Measurements from ENCODE around the gene MBNL2.
A peak's percentile ranks its signal among the peaks of the same experiment; 100 is the strongest.
"Not testable (repeated sequence)": the region's sequence is repeated elsewhere in the genome, so short reads cannot be mapped to it uniquely, and the experiment has no call there.

MBNL2 gene

DNA sequence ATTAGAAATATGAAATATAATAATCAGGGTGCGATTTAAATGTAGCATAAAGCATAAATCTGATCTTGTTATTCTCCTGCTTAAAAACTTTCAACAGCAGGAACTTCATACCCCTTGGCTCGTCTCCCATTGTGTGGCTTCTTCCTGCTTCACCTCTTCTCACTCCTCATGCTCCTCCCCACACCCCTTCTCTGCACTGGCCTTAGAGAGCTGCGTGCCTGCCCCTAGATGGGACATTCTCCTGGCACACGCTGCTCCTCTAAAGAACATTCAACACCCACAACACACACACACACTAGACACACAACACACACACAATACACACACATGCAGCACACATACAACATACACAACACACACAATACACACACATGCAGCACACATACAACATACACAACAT is 107.2 kb downstream of the MBNL2 start:
- no peak for DNase-seq

DNA sequence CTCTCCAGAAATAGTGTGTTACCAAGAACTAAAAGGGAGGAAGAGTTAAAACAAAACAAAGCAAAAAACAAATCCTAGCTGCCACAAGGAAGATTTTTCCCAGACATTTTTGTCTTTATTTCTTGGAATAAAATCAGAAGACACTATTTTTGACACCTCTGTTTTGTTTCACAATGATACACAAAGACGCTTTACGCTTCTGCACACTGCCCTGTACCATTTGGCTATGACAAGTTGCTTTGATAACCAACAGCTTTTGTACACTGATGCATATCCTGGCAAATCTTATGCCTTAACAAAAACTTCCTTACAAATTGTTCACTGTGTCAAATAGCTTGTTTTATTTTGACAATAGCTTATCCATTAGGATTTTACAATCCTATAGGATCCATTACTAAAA is 108.3 kb downstream of the MBNL2 start:
- no peak for DNase-seq

DNA sequence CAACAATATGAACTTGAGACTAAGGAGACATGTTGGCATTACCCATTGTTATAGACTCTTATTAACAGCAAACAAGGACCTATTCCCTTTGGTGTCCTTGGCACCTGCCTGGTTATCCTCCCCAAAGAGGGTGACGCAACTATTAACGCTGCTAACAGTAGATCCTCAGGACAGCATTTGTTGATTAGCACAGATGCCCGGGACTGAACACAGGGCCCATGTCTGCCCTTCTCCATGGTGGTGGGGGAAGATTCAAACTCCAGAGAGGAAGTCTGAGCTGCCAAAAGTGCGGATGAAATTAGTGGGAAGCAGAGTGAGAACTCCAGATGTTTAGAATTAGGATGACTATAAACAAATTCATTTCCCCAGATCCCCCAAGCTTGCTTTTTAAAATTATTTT is 110.6 kb downstream of the MBNL2 start:
- no peak for DNase-seq

DNA sequence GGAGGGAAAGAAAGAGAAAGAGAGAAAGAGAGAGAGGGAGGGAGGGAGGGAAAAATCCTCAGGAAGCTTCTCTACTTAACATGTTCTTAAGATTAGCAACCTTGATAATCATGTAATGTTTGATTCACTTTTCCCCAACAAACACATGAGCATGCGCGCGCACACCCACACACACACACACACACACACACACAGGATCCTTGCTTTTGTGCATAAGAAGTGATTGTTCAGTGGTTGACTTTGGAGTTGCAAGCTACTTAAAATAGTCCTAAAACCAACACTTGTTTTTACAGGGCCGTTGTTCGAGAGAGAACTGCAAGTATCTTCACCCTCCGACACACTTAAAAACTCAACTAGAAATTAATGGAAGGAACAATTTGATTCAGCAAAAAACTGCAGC is 111.8 kb downstream of the MBNL2 start:
- no peak for DNase-seq

DNA sequence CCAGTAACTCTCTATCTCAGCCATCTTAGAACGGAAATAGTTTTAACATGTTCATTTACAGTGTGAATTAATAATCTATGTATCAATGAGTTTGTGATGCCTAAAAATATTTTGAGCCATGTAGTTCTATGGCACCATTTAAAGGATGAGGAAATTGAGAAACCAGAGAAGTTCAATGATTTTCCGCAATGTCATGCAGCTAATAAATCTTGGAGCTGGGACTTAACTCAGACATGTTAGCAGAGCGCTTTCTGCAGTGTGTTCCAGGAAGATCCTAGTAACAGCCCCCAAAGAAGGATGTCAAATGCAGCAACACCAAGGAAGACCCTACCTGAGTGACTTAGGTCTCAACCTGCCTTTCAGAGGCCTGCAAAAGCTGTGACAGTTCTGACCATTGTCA is 112.6 kb downstream of the MBNL2 start:
- DNase-seq: no peak

DNA sequence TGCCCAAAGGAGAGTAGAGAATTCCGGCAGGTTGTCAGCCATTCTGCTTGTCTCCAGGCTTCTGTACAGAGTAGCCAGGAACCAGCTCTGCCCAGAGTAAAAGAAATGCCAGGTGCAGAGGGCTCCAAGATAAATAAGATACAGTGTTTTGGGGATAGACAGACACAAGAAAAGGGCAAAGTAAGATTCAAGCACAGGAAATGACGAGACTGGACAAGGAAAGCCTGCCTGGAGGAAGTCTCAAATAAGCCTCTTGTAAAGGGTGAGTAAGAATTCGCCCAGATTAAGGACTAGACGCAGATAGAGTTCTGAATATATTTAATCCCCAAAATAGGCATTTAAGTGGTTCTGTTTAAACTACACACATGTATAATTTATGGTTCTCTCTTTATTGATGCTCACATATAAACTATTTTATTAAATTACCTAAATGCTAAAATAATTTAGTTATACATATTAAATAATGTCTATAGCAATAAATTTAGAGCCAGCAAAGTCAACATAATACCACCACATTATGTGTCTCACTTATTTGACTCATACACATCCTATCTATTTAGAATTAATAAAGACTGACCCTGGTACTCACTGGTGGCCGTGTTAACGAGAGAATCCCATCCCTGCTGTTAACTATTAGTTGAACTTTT is 113.5 kb downstream of the MBNL2 start:
- DNase-seq: no peak

DNA sequence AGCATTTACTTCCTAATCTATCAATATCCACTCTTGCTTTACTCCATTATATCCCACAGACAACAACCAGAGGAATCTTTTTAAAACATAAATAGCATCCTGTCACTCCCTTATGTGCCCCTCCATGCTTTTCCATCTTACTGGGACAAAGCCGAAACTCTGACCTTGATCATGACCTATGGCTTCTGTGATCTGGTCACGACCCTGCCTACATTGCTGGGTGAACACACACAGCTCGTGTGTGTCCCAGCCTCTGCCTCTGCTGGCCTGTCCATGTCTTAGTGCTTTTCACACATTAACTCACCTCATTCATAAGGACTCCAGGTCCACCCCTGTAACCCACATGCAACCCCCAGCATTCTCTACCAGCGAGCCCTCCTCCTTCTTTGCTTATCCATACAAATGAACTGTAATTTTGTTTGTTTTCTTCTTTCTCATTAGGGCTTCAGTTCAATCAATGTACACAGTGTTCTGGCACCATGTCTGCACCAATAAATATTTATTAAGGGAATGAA is 115.9 kb downstream of the MBNL2 start:
- no peak for DNase-seq

DNA sequence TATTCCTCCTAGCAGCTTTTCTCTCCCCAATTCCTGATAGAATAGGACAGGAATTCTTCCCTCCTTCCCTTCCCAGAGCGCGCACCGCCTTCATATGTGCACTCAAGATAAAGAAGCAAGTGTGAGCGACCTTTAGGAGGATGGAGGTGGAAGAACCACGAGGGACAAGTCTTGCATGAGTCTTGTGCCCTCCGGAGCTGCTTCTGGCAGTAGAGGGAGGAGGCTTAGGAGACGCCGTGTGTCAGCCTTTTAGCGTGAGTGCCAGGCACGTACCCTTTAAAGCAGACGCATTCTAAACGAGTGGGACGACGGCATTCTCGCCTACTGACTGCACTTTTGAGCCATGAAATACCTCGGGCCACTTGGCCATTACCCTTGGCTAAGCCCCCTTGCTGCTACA is 116.4 kb downstream of the MBNL2 start:
- DNase-seq: no peak

DNA sequence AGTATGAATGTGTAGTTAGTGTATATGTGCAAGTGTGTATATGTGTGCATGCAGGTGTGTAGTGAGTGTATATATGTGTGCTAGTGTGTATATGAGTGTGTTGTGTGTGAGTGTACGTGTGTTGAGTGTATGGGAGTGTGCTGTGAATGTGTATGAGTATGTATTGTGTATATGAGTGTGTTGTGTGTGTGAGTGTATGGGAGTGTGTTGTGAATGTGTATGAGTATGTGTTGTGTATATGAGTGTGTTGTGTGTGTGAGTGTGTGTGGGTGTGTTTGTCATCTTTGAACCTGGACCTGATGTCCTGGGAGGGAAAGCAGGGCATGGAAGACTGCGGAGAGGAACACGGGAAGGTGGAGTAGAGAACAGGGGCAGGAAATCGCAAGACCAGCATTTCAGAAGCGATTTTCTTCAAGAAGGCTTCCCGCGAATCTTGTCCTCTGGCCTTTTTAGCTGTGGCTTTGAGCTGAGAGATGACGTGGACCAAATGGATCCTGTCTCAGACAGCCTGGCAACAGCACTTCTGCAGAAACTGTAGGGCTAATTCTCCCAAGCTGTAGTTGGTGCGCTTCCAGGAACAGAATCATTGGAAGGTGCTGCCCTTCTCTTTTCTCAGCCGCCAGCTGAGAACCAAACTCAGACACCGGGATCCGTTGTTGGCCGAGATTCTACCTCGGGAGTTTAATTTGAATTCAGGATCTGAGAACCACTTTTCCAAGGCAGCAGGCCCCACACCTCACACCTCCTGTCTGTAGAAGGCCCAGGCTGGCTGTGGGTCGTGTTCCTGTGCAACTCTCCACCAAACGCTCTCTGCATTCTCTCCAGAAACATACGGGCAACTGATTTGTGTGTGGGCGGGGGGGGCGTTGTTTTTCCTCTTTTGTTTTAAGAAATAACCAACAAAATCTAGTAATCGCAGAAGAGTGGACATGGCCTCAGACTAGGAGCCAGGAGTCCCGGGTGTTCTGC is 117.2 kb downstream of the MBNL2 start:
- DNase-seq: no peak

DNA sequence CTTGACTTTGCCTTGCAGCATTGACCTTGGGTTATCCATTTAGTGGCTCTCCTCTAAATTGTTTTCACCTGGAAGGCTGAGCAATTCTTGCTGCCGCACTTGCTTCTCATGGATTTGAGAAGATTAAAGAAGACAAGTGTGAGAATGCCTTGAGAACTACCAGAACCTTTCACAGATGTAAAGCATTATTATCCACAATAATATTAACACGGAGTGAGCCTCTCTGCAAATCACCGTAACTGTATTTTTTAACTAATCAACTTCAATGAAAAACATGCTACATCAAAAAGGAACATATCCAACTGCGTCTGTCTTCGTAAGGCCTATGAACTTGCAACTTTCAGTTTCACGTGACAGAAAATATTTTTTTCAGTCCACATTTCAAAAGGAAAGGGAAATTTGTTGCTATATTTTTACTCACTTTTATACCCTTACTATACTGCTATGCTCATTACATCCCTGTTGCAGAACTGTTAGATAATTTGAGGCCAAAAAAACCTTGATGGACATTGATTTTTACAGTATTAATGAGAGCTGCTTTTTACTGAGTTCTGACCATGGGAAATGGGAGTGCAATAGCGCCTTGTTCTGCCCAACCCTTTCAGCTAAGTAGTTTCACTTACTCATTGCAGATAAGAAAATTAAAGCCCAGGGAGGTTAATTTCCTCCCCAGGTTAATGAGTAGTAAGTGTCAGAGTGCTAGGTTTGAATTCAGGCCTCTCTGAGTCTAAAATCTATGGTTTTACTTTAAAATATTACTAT is 118.0 kb downstream of the MBNL2 start:
- no peak for DNase-seq

DNA sequence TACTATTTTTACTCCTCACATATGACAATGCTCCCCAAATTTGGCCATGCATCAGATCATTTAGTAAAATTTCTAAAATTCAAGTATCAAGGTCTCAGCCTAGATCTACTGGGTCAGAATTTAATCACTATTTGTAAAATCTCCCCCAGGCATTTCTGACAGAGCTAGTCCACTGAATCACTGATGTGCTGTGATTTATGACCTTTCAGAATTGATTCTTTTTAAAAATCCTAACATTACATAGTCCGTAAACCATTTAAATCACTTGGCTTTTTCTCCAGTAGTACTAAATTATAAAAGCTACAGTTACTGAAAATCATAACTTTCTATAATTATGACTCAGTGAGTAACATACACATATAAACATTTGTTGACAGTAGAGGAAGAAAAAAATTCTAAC is 119.0 kb downstream of the MBNL2 start:
- DNase-seq: no peak

DNA sequence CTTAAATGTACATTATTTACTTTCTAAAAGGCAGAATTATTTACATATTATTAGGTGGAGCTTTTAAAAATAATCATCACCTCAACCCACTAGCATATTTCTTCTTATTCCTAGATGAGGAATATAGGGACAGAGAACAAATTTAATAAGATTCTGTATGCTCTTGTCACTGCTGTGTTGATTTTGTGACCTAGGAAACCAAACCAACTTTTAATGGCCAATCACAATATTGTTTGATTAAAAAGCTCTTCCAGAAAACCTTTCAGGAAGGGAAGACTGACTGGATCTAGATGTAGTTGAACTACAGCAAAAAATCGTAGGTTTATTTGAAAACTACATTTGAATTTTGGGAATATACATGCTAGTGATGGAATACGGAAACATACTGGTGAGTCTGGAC is 120.0 kb downstream of the MBNL2 start:
- no peak for DNase-seq

DNA sequence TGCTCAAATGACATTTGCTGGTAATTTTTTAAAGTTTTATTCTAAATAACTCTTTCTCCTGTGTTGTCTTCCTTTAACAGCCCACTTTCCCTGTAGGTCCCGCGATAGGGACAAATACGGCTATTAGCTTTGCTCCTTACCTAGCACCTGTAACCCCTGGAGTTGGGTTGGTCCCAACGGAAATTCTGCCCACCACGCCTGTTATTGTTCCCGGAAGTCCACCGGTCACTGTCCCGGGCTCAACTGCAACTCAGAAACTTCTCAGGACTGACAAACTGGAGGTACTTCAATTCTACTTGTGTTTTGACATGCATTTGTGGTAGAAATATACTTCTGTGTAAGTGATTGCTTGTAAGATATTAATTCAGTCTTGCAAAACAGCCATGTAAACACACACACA is 120.8 kb downstream of the MBNL2 start:
- no peak for DNase-seq

DNA sequence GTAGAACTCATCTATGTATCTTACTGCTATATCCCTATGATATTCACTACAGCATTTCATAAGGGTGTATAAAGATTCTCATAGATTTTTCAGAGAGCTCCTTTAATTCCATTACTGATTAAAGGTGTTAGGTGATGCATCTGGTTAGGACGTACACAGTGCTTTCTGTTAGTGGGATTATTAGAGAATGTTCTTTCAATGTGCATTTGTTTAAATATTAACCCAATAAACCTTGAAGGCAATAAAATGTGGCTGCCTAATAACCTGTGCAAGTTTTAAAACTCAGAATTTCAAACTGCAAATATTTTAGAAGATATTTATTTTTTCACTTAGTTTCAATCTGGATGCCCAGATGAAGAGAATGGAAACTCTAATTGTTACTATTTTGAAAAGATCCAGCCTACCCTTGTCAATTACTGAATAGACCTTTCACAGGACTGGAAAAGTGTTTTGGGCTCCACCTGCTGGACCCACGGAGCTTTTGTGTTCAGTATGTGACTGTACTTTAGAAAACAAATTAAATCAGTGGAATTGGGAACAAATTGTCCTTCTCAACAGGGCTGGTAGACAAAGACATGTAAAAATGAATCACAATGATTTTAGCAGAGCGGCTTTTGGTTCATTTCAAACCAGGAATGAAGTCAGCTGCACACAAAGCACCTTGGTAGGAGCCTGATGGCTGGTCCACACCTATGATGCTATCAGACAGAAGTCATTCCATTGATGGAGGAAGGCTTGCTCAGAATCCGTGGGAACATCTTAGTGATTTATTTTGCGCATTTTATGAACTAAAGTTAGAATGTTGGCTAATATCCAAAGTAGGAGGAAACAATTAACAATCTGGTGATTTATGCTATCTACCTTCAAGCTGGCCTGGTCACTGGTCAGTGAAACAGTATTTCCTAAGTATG is 122.4 kb downstream of the MBNL2 start:
- DNase-seq: peak; percentile 55

DNA sequence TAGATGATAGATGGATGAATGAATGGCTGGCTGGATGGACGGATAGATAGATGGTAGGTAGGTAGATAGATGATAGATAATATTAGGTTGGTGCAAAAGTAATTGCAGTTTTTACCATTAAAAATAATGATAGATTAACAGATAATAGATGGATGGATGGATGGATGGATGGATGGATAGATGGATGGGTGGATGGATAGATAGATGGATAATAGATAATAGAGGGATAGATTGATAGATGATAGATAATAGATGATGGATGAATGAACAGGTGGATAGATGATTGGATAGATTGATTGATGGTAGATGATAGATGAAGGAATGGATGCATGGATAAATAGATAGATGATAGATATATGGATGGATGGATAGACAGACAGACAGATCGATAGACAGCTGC is 124.0 kb downstream of the MBNL2 start:
- DNase-seq: no peak

DNA sequence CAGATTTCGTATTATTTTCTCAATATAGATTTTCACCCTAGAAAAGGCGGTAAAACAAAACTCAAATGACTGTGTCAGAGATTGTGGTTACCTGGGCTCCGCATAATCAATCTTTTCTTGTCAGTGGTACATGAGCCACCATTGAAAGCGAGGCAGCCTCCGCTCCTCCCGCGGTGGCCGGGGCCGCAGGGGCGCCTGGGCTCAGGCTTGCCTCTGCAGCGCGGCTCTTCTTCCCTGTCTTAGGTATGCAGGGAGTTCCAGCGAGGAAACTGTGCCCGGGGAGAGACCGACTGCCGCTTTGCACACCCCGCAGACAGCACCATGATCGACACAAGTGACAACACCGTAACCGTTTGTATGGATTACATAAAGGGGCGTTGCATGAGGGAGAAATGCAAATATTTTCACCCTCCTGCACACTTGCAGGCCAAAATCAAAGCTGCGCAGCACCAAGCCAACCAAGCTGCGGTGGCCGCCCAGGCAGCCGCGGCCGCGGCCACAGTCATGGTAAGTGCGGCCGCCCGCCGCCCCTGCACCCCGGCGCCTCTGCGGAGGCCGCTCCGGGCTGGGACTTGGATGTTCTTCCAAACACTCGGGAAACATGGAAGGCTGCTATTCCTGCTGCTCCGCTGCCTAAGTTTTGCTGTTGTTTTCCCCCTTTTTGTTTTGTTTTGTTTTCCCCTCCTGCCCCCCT is 124.6 kb downstream of the MBNL2 start:
- DNase-seq: no peak

DNA sequence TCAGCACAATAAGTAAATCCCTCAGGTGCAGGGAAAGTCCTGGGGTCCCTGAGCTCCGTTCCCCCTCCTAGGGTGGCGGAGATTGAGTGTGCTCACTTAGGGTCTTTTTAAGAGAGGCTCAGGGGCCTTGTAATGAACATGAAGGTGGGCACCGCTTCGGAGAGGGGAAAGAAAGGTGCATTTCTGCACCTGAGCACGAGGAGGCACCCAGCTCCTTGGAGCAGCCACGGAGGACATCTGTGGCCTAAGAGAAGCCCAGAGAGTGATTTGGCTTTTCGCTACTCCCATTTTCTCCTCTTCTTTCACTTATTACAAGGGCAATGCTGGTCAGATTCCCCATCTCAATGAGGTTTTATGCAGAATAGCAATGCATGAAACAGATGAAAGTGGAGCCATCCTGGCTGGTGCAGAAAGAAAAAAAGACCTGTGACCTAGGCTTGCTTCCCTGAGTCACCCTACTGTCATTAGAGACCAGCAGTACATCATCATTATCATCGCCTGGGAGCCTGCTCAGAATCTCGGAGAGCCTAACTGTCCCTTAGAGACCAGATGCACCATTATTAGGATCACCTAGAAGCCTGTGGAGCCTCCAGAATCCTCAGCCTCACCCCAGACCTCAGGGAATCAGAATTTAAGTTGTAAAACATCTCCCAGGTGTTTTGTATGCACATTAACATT is 125.3 kb downstream of the MBNL2 start:
- DNase-seq: no peak

DNA sequence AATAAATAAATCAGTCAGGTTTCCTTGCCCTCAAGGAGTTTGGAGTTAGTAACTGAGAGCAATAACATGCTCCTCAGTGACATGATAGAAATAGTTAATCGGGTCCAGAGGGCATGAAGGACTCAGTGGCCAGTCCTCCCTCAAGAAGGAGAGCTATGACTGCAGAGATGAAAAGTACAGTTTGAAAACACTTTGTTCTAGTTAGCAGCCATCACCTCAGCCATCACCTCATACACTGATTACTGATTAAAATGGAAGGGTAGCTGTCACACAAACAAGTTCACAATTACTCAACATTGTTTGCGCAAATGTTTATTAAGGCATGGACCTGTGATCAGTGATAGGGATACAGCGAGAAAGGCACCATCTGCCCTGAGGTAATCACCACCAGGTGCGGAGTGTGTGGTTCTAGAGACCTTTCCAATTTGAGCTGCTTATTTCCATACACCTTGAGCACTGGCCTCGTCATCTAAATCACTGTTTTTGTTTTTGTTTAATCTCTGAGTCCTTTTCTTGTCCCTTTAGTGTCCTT is 126.5 kb downstream of the MBNL2 start:
- no peak for DNase-seq

DNA sequence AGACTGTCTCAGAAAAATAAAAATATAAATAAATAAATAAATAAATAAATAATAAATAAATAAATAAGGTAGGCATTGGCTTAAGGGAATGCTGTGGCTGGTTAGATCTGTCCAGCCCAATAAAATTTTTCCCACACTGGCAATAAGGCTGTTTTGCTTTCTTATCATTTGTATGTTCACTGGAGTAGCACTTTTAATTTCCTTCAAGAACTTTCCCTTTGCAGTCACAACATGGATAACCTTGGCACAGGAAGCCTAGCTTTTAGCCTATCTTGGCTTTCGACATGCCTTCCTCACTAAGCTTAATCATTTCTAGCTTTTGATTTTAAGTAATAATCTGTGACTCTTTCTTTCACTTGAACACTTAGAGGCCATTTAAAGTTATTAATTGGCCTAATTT is 129.9 kb downstream of the MBNL2 start:
- not testable (repeated sequence) for DNase-seq

DNA sequence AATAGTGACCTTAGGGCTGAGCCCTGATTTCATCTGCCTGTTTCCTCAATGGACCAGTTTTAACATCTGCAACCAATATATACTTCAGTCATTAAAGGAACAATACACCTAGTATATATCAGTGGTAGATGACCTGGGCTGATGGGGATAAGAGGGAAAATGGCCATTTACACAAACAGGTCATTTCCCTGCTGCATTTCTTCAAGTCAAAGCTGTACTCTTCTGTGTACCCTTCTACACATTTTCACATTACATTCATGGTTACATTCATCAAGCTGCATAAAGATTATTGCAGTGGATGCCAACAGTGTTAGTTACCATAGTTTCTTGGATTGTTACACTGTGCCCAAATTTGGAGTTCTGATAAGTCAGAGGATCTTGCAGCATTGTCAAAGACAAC is 130.7 kb downstream of the MBNL2 start:
- DNase-seq: no peak
